ENCODE results near the gene ATP1B1. TPM values are rescaled to one million over a fixed set of nuclear protein-coding genes. Genes with fewer than 3 reads are reported as not detected.
A peak's percentile ranks its signal among the peaks of the same experiment; 100 is the strongest.

ATP1B1 gene
- total RNA-seq, 1 donor from 2014 or later = 108 TPM

GRCh38 chr1:169117014-169117413 is 10.5 kb downstream of the ATP1B1 start:
- Mint-ChIP-seq H3K9me3 (ENCODE audit: low read depth) (no peaks in the 10 kb centered on the region), H3K27ac (peak overlapping the region; percentile 50), H3K4me1 (ENCODE audit: low read depth) (peaks cover 64% of the 10 kb centered on the region), H3K4me3 (ENCODE audit: low read depth) (peak overlapping the region; percentile 21), H3K36me3 (ENCODE audit: insufficient read depth) (peaks cover 50% of the 10 kb centered on the region), H3K27me3 (no peaks in the 10 kb centered on the region)
- DNase-seq (ENCODE audit: low spot score, unreplicated experiment) = no peak
- TF ChIP-seq CTCF (IDR thresholded peaks at IDR 0.05; ENCODE audit: unreplicated experiment) = no peak

DNA sequence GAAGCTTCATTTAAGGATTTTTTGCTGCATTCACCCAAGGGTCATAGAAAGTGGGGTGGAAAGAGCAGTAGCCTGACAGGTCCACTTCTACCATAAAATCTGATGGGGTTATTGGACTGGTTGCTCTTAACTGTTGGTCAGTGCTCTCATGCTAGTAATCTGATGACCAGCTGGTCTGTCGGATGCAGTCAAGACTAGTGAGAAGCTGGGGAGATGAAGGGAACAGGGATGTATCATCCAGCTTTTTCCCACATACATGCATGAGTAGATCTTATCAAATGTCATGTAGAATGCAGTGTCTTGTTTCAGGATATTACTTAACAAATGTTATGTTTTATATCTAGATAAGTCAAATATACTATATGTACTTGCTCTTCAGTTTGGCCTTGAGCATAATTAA is 11.1 kb downstream of the ATP1B1 start:
- peak overlapping the region; percentile 73 for H3K27ac Mint-ChIP-seq
- no peak for DNase-seq (ENCODE audit: low spot score, unreplicated experiment)
- peaks cover 62% of the 10 kb centered on the region for H3K4me1 Mint-ChIP-seq (ENCODE audit: low read depth)
- TF ChIP-seq CTCF (IDR thresholded peaks at IDR 0.05; ENCODE audit: unreplicated experiment) = no peak
- no peaks in the 10 kb centered on the region for H3K9me3 Mint-ChIP-seq (ENCODE audit: low read depth)
- H3K4me3 Mint-ChIP-seq (ENCODE audit: low read depth) = no peak overlapping the region
- no peaks in the 10 kb centered on the region for H3K27me3 Mint-ChIP-seq
- H3K36me3 Mint-ChIP-seq (ENCODE audit: insufficient read depth) = peaks cover 46% of the 10 kb centered on the region

DNA sequence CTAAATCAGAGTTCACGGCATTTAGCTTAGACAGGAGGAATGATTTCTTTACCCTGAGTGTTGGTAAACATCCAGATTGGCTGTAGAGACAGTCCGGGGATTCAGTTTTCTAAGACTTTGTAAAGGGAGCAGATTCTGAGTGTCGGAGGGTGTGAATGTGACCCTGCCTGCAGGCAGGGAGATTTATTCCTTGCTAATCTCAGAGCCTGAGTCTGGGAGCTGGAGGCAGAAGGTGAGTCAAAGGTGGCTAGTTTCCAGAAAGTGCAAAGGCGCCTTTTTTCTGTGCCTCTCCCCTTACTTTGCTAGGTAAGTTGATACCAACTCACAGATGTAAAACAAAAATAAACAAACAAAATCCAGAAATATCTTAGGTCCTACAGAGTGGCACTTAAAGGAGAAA is 11.7 kb downstream of the ATP1B1 start:
- Mint-ChIP-seq H3K27ac (peak overlapping the region; percentile 53), H3K9me3 (ENCODE audit: low read depth) (no peaks in the 10 kb centered on the region), H3K4me1 (ENCODE audit: low read depth) (peaks cover 66% of the 10 kb centered on the region), H3K27me3 (no peaks in the 10 kb centered on the region), H3K4me3 (ENCODE audit: low read depth) (no peak overlapping the region), H3K36me3 (ENCODE audit: insufficient read depth) (peaks cover 44% of the 10 kb centered on the region)
- DNase-seq (ENCODE audit: low spot score, unreplicated experiment) = no peak
- no peak for TF ChIP-seq CTCF (IDR thresholded peaks at IDR 0.05; ENCODE audit: unreplicated experiment)

GRCh38 chr1:169119405-169119804 is 12.9 kb downstream of the ATP1B1 start:
- Mint-ChIP-seq H3K4me1 (ENCODE audit: low read depth) (peaks cover 68% of the 10 kb centered on the region), H3K4me3 (ENCODE audit: low read depth) (no peak overlapping the region), H3K9me3 (ENCODE audit: low read depth) (no peaks in the 10 kb centered on the region), H3K27ac (peak overlapping the region; percentile 44), H3K36me3 (ENCODE audit: insufficient read depth) (peaks cover 36% of the 10 kb centered on the region), H3K27me3 (no peaks in the 10 kb centered on the region)
- no peak for TF ChIP-seq CTCF (IDR thresholded peaks at IDR 0.05; ENCODE audit: unreplicated experiment)
- no peak for DNase-seq (ENCODE audit: low spot score, unreplicated experiment)

- Mint-ChIP-seq H3K4me3 (ENCODE audit: low read depth) (no peak overlapping the region), H3K4me1 (ENCODE audit: low read depth) (peaks cover 73% of the 10 kb centered on the region)
Measured at GRCh38 chr1:169120066-169120465, 13.6 kb downstream of the ATP1B1 start.

More at GRCh38 chr1:169120066-169120465, 13.6 kb downstream of the ATP1B1 start:
- no peak for TF ChIP-seq CTCF (IDR thresholded peaks at IDR 0.05; ENCODE audit: unreplicated experiment)
- no peaks in the 10 kb centered on the region for H3K9me3 Mint-ChIP-seq (ENCODE audit: low read depth)
- peaks cover 37% of the 10 kb centered on the region for H3K36me3 Mint-ChIP-seq (ENCODE audit: insufficient read depth)
- H3K27ac Mint-ChIP-seq = peak overlapping the region; percentile 90
- no peaks in the 10 kb centered on the region for H3K27me3 Mint-ChIP-seq
- no peak for DNase-seq (ENCODE audit: low spot score, unreplicated experiment)

Measured in progenitor cell of endocrine pancreas (in vitro differentiated cells).